NOMO-1 treated with dmso at 0.1 percent for 144 hours (cell line): ENCODE measurements around the gene AURKAIP1.
"Not testable (repeated sequence)": the region's sequence is repeated elsewhere in the genome, so short reads cannot be mapped to it uniquely, and the experiment has no call there.

ENCODE experiments used
- DNase-seq: peaks from one replicate; lab custom pipeline; 2025; ENCODE audit not compliant: unreplicated experiment; lab: John Stamatoyannopoulos, UW

Gene AURKAIP1

DNA sequence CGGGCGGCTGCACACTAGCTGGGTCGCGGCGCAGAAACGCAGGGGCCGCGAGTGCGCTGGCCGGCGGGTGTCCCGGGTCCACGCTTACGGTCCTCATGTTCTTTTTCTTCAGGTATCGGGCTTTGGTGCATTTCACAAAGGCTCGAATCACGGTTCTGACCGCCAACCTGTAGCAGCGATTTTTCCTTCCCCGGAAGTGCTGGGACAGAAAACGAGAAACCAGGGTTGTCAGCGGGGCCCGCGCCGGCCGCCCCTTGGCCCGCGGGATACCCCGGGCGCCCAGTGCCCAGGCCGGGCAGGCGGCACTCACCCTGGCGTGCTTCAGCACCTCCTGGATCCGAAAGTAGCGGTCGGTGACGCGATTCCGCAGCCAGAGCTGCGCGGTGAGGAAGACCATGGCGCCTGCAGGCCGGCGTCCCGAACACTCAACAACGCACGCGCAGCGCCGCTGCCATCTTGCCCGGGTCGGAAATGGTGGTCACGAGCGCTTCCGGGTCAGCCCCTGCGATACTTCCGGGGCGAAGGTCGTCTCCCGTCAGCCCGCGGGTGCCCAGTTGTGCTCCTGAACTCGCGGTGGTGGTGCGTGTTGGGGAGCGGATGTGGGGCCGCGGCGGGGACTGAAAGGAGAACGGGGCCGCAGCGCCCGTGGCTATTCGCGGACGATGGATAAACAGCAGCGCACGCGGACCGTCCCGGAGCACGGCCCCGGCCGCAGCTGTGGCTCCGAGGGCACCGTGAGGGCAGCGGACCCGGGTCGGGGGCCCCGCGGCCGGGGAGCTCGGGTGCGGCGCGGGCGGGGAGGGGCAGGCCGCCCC lies 32.0 kb upstream of the AURKAIP1 start, which contains the start of gene MRPL20:
Gene MRPL20 (minus strand): TSS at position 473 of the 815 bp plus-strand sequence. CDS start 76 bp downstream, at position 397.
- DNase-seq, result peak; percentile 89

DNA sequence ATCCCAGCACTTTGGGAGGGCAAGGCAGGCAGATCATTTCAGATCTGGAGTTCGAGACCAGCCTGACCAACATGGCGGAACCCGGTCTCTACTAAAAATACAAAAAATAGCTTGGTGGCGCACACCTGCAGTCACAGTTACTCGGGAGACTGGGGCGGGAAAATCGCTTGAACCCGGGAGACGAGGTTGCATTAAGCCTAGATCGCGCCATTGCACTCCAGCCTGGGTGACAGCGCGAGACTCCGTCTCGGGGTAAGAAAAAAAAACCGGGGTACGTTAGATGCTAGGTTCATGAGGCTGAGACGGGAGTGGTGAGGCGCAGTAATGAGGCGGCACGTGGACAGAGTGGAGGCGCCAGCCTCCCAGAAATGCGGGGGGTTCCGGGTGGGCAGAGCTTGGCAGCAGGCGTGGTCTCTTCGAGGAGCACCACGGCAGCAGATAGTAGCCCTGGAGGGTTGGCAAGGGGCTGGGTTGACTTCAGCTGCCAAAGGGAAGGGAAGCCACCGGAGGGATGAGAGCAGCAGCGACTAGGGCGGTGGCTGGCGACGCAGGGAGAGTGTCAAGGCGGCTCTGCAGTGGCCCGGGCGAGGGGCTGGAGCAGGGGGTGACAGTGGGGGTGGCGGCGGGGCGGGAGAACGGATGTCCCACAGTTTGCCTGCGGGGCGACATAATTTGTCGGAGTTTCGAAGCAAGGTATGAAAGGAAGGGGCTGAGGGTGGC lies 31.3 kb upstream of the AURKAIP1 start:
- DNase-seq, result no peak

DNA sequence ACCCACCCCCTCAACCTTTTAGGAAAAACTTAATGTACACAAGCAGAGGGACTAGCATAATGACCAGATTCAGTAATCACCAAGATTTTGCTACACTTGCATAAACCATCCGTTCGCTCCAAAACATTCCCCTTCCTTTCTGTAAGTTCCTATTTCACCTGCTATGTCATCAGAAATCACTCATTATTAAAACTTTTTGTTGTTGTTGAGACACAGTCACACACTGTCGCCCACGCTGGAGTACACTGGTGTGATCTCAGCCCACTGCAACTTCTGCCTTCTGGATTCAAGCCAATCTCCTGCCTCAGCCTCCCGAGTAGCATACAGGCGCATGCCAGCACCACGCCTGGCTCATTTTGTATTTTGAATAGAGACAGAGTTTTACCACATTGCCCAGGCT lies 28.6 kb upstream of the AURKAIP1 start:
- no peak for DNase-seq

DNA sequence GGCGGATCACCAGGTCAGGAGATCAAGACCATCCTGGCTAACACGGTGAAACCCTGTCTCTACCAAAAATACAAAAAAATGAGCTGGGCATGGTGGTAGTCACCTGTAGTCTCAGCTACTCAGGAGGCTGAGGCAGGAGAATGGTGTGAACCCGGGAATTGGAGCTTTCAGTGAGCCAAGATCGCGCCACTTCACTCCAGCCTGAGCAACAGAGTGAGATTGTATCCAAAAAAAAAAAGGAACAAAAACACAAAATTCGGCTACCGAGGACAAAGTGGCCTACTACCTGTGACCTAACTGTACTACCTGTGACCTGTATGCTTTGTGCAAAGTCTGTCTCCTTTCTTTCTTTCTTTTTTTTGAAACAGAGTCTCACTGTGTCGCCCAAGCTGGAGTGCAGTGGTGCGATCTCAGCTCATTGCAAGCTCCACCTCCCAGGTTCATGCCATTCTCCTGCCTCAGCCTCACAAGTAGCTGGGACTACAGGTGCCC lies 27.9 kb upstream of the AURKAIP1 start:
- not testable (repeated sequence) for DNase-seq

DNA sequence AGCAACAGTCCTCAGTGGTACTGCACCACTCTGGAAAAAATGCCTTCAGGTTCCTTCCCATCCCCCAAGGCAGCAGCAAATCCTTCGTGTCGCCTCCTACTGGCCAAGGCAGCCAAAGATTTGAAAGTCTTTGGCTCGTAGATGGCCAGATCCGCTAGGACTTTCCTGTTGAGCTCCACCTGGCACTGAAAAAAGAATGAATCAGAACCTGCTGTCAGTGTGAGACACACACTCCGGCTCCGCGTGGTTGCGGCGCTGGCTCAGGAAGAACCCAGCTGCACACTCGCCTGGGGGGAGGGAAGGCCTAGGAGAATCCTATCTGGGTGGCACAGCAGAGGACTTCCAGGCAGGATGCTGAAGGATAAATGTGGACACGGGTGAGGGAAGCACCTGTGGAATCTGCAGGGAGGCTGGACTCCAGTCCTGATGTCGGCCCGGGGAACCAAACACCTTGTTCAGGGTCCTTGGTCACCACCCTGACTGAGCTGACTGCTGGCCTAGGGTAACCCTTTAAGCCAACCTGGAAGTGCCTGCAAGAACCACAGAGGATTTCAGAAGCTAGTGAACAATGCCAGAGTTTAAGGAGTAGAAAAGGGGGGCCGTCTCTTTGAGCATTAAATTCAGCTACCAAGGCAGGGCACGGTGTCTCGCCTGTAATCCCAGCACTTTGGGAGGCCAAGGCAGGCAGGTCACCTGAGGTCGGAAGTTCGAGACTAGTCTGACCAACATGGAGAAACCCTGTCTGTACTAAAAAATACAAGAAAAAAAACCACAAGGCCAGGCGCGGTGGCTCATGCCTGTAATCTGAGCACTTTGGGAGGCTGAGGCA lies 27.3 kb upstream of the AURKAIP1 start:
- no peak for DNase-seq

DNA sequence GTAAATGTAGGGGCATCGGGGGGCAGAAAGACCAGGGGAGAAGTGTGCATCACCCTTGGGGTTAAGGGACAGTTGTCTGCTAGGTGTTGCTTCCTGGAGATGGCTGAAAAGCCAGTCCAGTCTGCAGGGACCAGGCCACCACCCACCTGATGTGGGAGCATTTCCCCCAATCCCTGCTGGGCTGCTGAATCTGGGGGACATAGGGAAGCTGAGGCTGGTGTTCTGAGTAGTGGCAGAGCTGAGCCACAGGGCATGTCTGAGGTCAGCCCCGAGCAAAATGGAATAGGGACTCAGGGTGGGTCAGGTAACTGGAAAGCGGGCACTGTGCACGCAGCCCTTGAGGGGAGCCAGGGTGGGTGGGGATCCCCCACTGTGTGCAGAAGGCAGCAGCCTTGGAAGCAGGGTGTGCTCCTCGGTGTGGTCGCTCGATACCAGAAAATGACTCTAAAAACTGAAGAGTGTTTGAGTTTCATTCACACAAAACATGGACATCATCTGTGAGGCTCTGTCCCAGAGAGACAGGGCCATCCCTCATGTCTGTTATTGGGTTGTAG lies 26.5 kb upstream of the AURKAIP1 start:
- no peak for DNase-seq

DNA sequence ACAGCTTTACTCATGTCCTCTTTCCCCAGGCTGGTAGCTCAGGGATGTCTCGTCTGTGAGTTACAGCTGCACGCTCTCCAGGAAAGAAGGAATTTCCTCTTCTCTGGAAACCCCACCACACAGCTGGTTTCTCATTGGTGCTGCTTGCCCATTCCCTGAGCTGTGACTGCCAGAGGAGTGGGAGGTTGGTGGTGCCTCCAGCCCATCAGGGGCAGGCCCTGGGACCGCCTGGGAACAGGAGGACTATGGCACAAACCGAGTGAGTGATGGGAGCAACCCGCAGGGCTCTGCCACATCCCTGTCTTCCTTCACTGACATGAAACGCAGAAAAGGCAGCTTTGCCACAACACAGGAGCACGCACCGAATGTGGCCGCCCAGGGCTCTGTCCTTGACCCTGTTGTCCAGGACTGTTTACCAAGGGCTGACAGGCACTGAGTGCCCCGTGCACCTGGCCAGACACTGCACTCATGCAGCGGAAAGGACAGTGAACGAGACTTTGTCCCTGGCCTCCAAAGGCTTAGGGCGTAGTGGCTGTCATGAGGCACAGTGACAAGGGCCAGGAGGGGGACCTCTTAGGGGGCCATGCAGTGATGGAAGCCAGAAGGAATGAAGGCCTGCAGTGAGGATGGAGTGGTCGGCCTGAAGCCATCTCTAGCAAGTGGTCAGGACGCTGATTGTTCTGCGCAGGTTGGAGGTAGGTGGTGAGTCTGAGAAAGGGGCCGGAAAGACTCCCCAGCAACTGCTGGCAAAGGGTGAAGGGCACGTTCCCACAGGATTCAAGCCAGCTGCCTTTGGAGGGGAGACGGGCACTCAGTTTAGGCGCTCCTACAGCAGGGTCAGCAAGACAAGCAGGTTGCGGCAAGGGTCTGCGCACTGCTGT lies 25.8 kb upstream of the AURKAIP1 start:
- DNase-seq, result no peak

DNA sequence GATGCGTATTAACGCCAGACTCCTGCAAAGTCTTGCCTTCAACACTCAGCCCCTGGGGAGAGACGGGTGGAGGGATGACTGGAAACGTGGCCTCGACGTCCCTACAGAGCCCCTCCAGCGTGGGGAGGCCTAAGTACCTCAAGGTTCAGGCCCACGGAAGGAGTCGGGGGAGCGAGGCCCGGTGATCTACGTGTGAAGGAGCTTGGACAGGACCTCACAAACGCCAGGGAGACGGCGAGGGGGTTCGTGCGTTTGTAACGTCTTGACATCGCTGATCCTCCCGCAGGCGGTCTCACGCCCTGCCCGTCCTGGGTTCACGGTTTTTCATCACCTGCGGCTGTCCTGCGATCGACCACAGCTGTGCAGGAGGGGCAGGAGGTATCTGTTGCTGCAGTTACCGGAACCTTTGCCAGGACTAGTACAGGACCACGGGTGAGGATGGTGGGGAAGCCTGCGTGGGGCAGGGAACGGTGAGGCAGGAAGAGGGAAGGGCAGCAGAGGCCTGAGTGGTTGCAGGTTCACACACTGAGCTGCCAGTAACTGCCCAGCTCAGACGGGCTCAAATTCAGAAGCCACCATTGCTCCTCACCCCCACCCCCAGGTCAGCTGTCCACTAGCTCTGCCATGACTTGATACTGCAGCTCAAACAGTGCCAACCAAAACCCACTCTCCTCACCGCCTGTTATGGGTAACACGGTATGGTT lies 25.0 kb upstream of the AURKAIP1 start:
- DNase-seq, result no peak

DNA sequence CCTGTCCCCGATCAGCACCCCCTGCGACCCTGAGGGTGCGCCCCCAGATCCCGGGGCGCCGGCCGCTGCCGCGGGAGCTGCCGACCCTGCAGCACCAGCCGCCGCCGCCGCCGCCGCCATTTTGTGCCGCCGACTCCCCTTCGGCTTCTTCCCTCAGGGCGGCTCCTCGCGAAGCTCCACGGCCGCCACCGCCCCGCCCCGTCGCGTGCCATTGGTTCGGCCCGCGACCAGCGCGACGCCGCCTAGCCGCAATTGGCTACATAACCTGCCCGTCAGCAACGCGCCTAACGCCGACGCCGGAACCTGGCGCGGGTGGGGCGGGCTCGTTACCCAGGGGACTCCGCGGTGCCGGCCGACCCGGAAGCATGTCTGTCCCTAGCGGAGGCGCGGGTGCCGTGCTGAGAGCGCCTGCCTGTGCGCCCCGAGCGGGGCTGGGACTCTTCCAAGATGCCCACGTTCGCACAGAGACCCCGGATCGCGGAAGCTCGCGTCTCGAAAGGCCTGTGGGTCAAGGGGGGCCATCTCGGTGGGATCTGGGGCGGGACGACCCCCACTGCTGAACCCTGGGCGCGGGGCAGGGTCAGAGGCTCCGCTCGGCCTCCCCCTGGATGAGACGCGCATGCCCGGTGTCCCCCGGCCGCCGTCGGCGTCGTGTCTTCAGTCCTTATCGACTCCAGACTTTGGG lies 24.3 kb upstream of the AURKAIP1 start, which contains the start of gene CCNL2:
Gene CCNL2 (minus strand): TSS at position 149 of the 685 bp plus-strand sequence. CDS start 29 bp downstream, at position 120.
- DNase-seq, result peak; percentile 96

DNA sequence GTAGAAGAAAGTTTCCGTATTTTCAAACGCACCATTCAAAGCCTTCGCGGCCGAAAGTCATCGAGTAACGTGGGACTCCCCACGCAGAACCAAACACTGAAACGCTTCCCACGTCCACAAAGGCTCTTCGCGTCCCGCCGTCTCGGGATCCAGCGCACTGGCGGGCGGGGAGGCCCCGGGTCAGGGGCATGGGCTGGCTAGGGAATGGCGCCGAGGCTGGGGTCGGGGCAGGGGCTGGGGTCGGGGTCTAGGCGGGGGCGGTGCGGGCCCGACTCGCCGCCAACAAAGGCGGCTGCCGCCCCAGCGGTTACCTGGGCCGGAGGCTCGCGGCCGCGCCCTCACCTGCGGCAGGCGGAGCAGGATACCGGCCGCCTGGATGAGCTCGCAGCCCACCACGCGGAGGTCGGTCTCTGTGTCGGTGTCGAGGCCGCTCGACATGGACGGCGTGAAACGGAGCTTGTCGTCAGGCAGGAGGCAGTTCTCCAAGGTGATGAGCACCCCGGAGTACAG lies 23.7 kb upstream of the AURKAIP1 start:
- no peak for DNase-seq

DNA sequence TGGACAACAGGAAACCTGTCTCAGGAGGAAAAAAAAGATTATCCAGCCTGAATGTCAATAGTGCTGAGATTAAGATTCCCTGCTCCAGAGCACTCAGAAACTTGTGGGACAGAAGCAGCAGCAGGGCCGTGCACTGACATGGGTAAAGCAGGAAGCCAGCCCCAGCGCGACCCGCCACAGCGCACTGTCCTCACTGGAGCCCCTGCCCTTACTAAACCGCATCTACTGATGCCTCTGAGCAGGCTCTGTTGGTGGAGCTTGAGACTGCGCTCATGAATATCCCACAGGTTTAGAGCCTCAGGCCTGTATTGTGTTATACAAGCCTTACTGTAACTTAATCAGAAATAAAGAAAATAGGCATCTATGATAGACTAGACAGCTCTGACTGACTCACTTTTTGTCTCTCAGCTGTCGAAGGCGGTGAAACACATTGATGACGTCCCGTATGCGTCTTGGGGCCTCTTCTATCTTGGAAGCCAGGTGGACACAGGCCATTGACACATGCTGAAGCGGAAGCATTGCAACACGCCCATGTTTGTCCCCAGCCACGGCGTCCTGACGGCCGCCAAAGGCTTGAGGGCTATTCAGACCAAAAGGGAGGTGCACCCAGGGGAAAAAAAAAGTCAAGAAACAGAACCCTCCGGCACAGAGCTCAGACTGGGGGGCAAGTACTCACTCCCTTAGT lies 23.0 kb upstream of the AURKAIP1 start:
- DNase-seq, result no peak

DNA sequence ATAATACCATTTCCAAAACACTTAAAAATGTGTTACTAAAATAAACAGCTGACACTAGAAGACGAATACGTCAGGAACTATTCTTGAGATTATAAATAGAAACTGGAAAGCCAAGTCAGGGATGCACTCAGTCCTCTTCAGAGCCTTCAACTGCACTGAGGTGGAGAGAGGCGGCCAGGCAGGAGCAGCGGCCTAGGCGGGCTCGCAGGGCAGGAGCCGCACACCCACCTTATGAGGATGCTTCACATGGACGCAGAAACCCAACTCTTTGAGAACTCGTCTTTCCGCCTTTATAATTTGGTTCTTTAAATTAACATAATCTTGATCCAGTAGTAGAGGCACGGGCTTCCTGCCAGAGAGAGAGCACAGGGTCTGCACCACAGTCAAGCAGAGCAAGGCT lies 20.2 kb upstream of the AURKAIP1 start:
- no peak for DNase-seq

DNA sequence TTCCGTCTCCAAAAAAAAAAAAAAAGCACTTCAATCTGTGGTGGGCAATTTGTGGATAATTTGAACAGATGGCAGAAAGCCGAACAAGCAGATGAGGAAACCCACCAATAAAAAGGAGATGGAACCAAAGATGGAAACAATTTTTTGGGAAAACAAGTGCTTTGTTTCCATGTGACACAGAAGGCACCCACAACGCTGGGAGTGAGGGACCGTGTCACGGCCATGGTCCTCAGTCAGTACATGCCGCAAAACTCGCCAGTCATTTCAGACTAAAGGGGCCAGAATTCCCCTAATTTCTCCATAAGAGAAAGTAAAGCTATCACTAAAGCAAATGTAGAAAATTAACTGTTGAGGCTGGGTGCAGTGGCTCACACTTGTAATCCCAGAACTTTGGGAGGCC lies 19.1 kb upstream of the AURKAIP1 start:
- no peak for DNase-seq

DNA sequence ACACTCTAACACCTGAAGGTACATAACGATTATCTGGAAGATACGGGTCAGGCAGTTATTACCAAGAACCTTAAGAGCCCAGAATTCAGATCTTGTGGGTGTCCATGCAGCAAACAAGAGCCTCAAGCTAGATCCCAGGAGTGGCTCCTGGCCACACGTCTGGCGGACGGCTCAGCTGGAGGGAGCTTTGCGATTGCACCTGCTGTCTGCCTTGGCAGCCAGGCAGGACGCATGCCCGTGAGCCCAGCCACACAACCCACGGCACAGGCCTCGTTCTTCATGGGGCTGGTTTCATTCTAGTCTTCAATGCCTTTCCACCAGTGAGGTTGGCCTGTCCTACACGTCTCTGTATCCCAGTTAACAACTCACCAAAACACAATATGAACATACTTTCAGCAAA lies 18.4 kb upstream of the AURKAIP1 start:
- no peak for DNase-seq

DNA sequence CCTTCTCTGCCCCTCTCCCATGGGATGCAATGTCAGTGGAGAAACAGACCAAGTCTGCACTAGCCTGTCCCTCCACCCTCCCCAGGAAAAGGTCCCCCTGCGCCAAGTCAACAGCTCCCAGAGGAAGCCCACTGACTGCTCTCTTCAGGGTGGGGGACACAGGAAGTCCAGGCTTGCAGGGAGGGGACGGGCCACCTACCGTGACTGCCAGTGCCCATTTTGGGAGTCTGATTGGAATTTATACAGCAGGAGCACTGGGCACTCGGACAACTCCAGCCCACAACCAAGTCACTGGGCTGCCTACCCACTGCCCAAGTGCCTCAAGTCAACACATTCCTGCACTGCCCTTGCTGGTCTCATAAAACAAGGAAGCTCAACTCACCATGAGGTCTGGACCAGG lies 18.0 kb upstream of the AURKAIP1 start:
- no peak for DNase-seq

DNA sequence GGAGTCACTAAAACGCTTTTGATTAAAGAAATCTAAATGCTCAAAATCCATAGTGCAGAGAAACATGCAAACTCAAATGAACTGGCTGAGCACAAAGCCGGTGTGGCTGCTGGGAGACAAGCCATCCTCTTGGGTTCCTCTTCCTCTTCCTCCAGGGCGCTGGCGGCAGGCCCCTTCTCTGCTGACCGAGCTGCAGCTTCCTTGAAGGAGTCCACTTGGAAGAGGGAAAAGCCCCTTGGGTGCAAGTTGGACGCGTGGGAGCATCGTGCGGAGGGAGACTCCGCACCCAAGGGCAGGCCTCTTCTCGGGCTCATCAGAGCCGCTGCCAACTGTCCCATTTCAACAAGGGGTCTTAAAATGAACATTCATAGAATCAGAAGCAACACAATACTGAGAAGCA lies 16.2 kb upstream of the AURKAIP1 start:
- DNase-seq, result no peak

DNA sequence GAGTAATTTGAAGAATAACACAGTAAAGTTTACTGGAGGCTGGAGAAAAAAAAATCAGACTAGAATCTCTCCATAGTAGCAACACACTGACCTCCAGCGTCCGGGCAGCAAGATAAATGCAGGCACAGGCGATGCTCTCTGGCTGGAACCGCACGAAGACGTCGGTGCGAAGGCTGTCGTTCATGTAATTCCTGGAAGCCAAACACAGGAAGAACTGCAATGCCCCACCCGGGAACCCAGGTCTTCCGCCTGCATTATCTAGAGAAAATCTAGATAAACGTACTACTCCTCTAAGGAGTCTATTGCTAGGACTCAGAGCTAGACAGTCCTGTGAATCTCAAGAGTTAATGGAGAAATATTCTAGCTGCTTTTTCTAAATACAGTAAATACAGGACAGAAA lies 15.7 kb upstream of the AURKAIP1 start:
- no peak for DNase-seq

DNA sequence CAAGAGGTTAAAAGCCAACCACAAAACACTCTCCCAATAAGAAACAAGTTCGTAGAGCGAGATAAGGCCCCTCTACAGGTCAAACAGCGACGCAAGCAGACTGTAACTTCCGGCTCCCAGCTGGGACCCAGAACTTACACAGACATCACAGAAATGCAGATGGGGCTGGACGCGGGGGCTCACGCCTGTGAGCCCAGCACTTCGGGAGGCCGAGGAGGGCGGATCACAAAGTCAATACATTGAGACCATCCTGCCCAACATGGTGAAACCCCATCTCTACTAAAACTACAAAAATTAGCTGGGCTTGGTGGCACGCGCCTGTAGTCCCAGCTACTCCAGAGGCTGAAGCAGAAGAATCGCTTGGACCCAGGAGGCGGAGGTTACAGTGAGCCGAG lies 13.1 kb upstream of the AURKAIP1 start:
- DNase-seq, result no peak
